HCT116 (cell line): Measurements from ENCODE around the gene RPP21. TPM values are rescaled to one million over a fixed set of nuclear protein-coding genes. Genes with fewer than 3 reads are reported as not detected.

Experiments used
- ATAC-seq: fragments of 200-7000 bp; cut with Tn5 transposase; 2 replicates; pipeline ENCODE4 v1.9.1; 2020; ENCODE audit warnings: mild to moderate bottlenecking, moderate library complexity
- BruUV-seq: library from RNA; stranded (reverse); fragments of 400-500 nt; replicated peaks from 2 replicates; lab custom pipeline; 2021; lab: Mats Ljungman, UMichigan
- CTCF ChIA-PET: fragments of 300-600 bp; sonication (Branson Sonifier 250); formaldehyde crosslinking; loops from one replicate; lab custom pipeline; 2021; ENCODE audit warnings: antibody characterized with exemption; lab: Charles Lee
- POLR2A ChIA-PET: fragments of 300-600, 350-600 bp; sonication (Branson Sonifier 250); formaldehyde crosslinking; loops from one replicate; lab custom pipeline; 2021; ENCODE audit warnings: antibody characterized with exemption; lab: Charles Lee
- RAD21 ChIA-PET, 2 experiments: fragments of 300-600 bp; sonication (Branson Sonifier 250); formaldehyde crosslinking; loops; one replicate each; lab custom pipeline; 2023; ENCODE audit warnings: low total read pairs in 2 of 2; ENCODE audit not compliant: uncharacterized antibody in 2 of 2, unreplicated experiment in 2 of 2, low non-redundant PET in 1 of 2; lab: Charles Lee
- DNase-seq: peaks from one replicate; pipeline ENCODE4 v3.0.0-alpha.2; 2010; ENCODE audit warnings: low read depth, low spot score
- H2AFZ ChIP-seq: fragments of 200-600 bp; shearing (Covaris generic), sonication (generic); 2 replicates; pipeline ENCODE4 v1.6.1; 2017; ENCODE audit warnings: low read depth, mixed run types, mixed read lengths, antibody characterized with exemption, low read length; ENCODE audit not compliant: poor library complexity, severe bottlenecking
- H3K27ac ChIP-seq: 2 replicates; pipeline ENCODE4 v1.5.1; 2012; ENCODE audit warnings: low read depth, low read length
- H3K27me3 ChIP-seq: fragments of 200-600 bp; sonication (generic); 2 replicates; pipeline ENCODE4 v1.6.1; 2016; ENCODE audit warnings: mixed run types, low read length, mixed read lengths; ENCODE audit not compliant: insufficient read depth
- H3K36me3 ChIP-seq, 2 experiments: fragments of 200-500 bp in 1 of 2; fragments of 200-600 bp in 1 of 2; sonication (Bioruptor generic) in 1 of 2; sonication (generic) in 1 of 2; 2 replicates each; pipeline versions ENCODE4 v1.5.1 to v1.6.1; 2014 to 2016; ENCODE audit warnings: low read length in 2 of 2, inconsistent platforms in 1 of 2, mixed read lengths in 1 of 2, mixed run types in 1 of 2; ENCODE audit not compliant: insufficient read depth in 2 of 2, control insufficient read depth in 1 of 2
- H3K4me1 ChIP-seq, 2 experiments: fragments of 200-600 bp in 1 of 2; sonication (generic) in 1 of 2; 2 replicates each; pipeline versions ENCODE4 v1.5.1 to v1.6.1; 2012 to 2017; ENCODE audit warnings: low read length in 2 of 2, inconsistent platforms in 1 of 2, mild to moderate bottlenecking in 1 of 2, mixed read lengths in 1 of 2, mixed run types in 1 of 2, moderate library complexity in 1 of 2; ENCODE audit not compliant: insufficient read depth in 2 of 2, control insufficient read depth in 1 of 2
- H3K4me2 ChIP-seq: fragments of 200-600 bp; sonication (generic); 2 replicates; pipeline ENCODE4 v1.6.1; 2017; ENCODE audit warnings: mixed run types, low read length, mixed read lengths
- H3K4me3 ChIP-seq, 2 experiments: fragments of 200-600 bp in 1 of 2; sonication (generic) in 1 of 2; replicated peaks in 1 of 2; 2 replicates each; pipeline ENCODE4 v1.5.1; 2011 to 2016; ENCODE audit warnings: low read length in 2 of 2, control low read depth in 1 of 2, low read depth in 1 of 2, mild to moderate bottlenecking in 1 of 2, mixed read lengths in 1 of 2, mixed run types in 1 of 2
- H3K79me2 ChIP-seq: fragments of 200-600 bp; sonication (generic); 2 replicates; pipeline ENCODE4 v1.6.1; 2017; ENCODE audit warnings: mild to moderate bottlenecking, mixed run types, low read length, moderate library complexity, mixed read lengths; ENCODE audit not compliant: insufficient read depth
- H3K9ac ChIP-seq: fragments of 200-600 bp; sonication (generic); 2 replicates; pipeline ENCODE4 v1.6.1; 2016; ENCODE audit warnings: low read length, mixed read lengths
- H3K9me2 ChIP-seq: fragments of 200-600 bp; sonication (generic), shearing (Covaris generic); 2 replicates; pipeline ENCODE4 v1.6.1; 2017; ENCODE audit warnings: mixed run types, mild to moderate bottlenecking, moderate library complexity; ENCODE audit not compliant: insufficient read depth
- H3K9me3 ChIP-seq, 2 experiments: fragments of 200-500 bp in 1 of 2; fragments of 200-600 bp in 1 of 2; sonication (Bioruptor generic) in 1 of 2; sonication (generic) in 1 of 2; 2 replicates each; pipeline ENCODE4 v1.6.1; 2014 to 2017; ENCODE audit warnings: low read length in 2 of 2, mixed read lengths in 2 of 2, inconsistent platforms in 1 of 2, low read depth in 1 of 2, mild to moderate bottlenecking in 1 of 2, mixed run types in 1 of 2, moderate library complexity in 1 of 2; ENCODE audit not compliant: control insufficient read depth in 1 of 2, insufficient read depth in 1 of 2
- H4K20me1 ChIP-seq: fragments of 200-600 bp; sonication (generic), shearing (Covaris generic); 2 replicates; pipeline ENCODE4 v1.6.1; 2017; ENCODE audit warnings: mixed run types, mild to moderate bottlenecking, moderate library complexity; ENCODE audit not compliant: insufficient read depth
- ATF3 ChIP-seq: IDR thresholded peaks from 2 replicates; pipeline ENCODE4 v1.6.1; 2012
- CBX3 ChIP-seq: IDR thresholded peaks from 2 replicates; pipeline ENCODE4 v1.6.1; 2012; ENCODE audit warnings: low read depth
- CTCF ChIP-seq, 3 experiments: fragments of 200-600 bp in 1 of 3; sonication (generic) in 1 of 3; IDR thresholded peaks in 2 of 3; conservative IDR thresholded peaks in 1 of 3; 2 replicates each; pipeline ENCODE4 v1.5.1; 2012 to 2017; ENCODE audit warnings: low read depth in 2 of 3, low read length in 2 of 3, antibody characterized with exemption in 1 of 3, borderline replicate concordance in 1 of 3, control low read depth in 1 of 3, mild to moderate bottlenecking in 1 of 3, mixed read lengths in 1 of 3, mixed run types in 1 of 3, moderate library complexity in 1 of 3; ENCODE audit not compliant: insufficient read depth in 1 of 3
- EGR1 ChIP-seq: IDR thresholded peaks from 2 replicates; pipeline ENCODE4 v1.6.1; 2012; ENCODE audit warnings: low read depth
- EZH2phosphoT487 ChIP-seq: fragments of 200-600 bp; IDR thresholded peaks from 2 replicates; pipeline ENCODE4 v1.6.1; 2018; ENCODE audit warnings: antibody characterized with exemption, borderline replicate concordance
- JUND ChIP-seq: IDR thresholded peaks from 2 replicates; pipeline ENCODE4 v1.6.1; 2012
- POLR2A ChIP-seq: IDR thresholded peaks from 2 replicates; pipeline ENCODE4 v1.7.0; 2011; ENCODE audit warnings: borderline replicate concordance; ENCODE audit not compliant: insufficient read depth, insufficient read length; ENCODE audit errors: extremely low read depth
- POLR2AphosphoS5 ChIP-seq: IDR thresholded peaks from 2 replicates; pipeline ENCODE4 v1.6.1; 2011; ENCODE audit warnings: mild to moderate bottlenecking, low read depth, low read length, moderate library complexity
- RAD21 ChIP-seq: IDR thresholded peaks from 2 replicates; pipeline ENCODE4 v1.6.1; 2012; ENCODE audit warnings: low read depth, mild to moderate bottlenecking
- REST ChIP-seq: IDR thresholded peaks from 2 replicates; pipeline ENCODE4 v1.6.1; 2012; ENCODE audit warnings: low read depth
- SIN3A ChIP-seq: IDR thresholded peaks from 2 replicates; pipeline ENCODE4 v1.6.1; 2012; ENCODE audit warnings: low read depth
- SP1 ChIP-seq: IDR thresholded peaks from 2 replicates; pipeline ENCODE4 v1.6.1; 2012; ENCODE audit warnings: low read depth
- TCF7L2 ChIP-seq: IDR thresholded peaks from 2 replicates; pipeline ENCODE4 v1.7.0; 2011; ENCODE audit warnings: borderline replicate concordance, inconsistent platforms; ENCODE audit not compliant: insufficient read depth, insufficient read length; ENCODE audit errors: extremely low read depth
- YY1 ChIP-seq: IDR thresholded peaks from 2 replicates; pipeline ENCODE4 v1.6.1; 2011; ENCODE audit warnings: low read length, low read depth, moderate library complexity, mild to moderate bottlenecking; ENCODE audit not compliant: insufficient replicate concordance; ENCODE audit errors: extremely low read depth
- ZBTB33 ChIP-seq: IDR thresholded peaks from 2 replicates; pipeline ENCODE4 v1.6.1; 2011; ENCODE audit warnings: mild to moderate bottlenecking, low read length, moderate library complexity; ENCODE audit not compliant: insufficient replicate concordance; ENCODE audit errors: extremely low read depth
- ZFX ChIP-seq: fragments of 450-650 bp; IDR thresholded peaks from 2 replicates; pipeline ENCODE4 v1.6.1; 2017
- intact Hi-C: fragments of 100-400 bp; cut with micrococcal nuclease; formaldehyde crosslinking; loops from 2 replicates; pipeline ENCODE4 v1.10.0; 2022
- total RNA-seq: library from RNA; stranded (reverse); gene quantifications from one replicate; pipeline ENCODE4 v1.2.1, GENCODE V29; 2021; ENCODE audit not compliant: unreplicated experiment

Gene RPP21
- total RNA-seq, 1 experiment from 2014 or later: 70.4 TPM

- TF ChIP-seq EZH2phosphoT487: no peak
- no peak for TF ChIP-seq YY1
- TF ChIP-seq ZFX: no peak
- no peak for TF ChIP-seq SIN3A
- TF ChIP-seq CBX3: no peak
- TF ChIP-seq ATF3: no peak
- no peak for TF ChIP-seq CTCF (IDR thresholded peaks at IDR 0.05 in 2 of 3, conservative IDR thresholded peaks at IDR 0.05 in 1 of 3; ENCODE audit: borderline replicate concordance in 1 of 3, insufficient read depth in 1 of 3, low read depth in 2 of 3, low read length in 2 of 3)
- TF ChIP-seq POLR2A: no peak
- no peak for TF ChIP-seq POLR2AphosphoS5
- TF ChIP-seq EGR1: no peak
- no peak for TF ChIP-seq REST
- no peak for TF ChIP-seq SP1
- TF ChIP-seq TCF7L2: no peak
- no peak for TF ChIP-seq ZBTB33
- TF ChIP-seq JUND: no peak
- TF ChIP-seq RAD21: no peak
- Histone ChIP-seq H3K4me1 (no peaks in the 10 kb centered on the region), H3K9me3 (no peaks in the 10 kb centered on the region), H3K4me2 (no peak overlapping the region), H3K27ac (no peak overlapping the region), H3K27me3 (no peaks in the 10 kb centered on the region), H3K79me2 (no peaks in the 10 kb centered on the region), H3K9me2 (no peaks in the 10 kb centered on the region), H3K36me3 (peaks cover 4 to 16% of the 10 kb centered on the region in 2 experiments; a peak in 2 of 4 replicates), H3K4me3 (no peak overlapping the region), H4K20me1 (no peaks in the 10 kb centered on the region), H3K9ac (no peak overlapping the region), H2AFZ (no peak overlapping the region)
- intact Hi-C loops: no loop called here
- ATAC-seq: no peak
- ChIA-PET POLR2A (no interaction called here), CTCF (no interaction called here), RAD21 (no interaction called here)
- no peak for DNase-seq
- BruUV-seq: no TSS peak
Measured at GRCh38 chr6:30334075-30334783, 10.7 kb upstream of the RPP21 start.
